GM18520 (cell line): ENCODE measurements around the gene PAX2.

Experiments
- ATAC-seq: cut with Tn5 transposase; IDR thresholded peaks from one replicate; pipeline ENCODE4 v1.9.1; 2021; ENCODE audit not compliant: unreplicated experiment

The PAX2 gene

DNA sequence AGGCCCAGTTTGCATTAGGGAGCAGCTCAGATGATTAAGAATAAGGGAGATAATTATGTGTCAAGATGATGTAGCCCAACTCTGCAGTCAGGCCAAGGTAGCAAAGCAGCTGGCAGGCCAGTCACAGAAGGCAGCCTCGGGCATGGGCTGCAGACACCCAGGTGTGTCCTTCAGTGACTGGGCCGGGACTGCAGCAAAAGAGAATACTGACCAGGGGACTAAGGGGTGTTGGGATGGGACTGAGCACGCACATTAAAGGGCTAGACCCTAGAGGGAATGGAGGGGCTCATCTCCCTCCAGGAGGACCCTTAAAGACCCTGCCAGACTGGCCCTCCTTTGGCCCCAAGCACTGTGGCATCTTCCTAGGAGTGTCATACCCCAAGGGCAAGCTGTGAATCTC lies 38.7 kb downstream of the PAX2 start:
- no peak for ATAC-seq

DNA sequence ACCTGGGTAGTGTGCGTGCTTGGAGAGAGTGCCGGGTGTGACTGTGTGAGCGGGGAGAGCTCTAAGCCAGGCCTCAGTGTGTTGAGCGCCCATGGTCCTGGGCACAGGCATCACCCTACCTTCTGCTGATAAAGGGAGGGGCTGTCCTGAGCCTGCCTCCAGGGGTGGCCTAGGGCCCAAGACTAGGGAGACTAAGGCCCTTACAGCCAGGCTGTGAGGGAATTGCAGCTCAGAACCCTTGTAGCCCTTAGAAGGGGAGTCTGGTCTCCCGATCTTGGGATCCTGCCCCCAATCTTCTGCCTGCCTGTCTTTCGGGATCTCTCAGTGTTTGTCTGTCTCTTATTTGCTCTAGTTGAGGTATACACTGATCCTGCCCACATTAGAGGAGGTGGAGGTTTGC lies 41.2 kb downstream of the PAX2 start:
- ATAC-seq: no peak

DNA sequence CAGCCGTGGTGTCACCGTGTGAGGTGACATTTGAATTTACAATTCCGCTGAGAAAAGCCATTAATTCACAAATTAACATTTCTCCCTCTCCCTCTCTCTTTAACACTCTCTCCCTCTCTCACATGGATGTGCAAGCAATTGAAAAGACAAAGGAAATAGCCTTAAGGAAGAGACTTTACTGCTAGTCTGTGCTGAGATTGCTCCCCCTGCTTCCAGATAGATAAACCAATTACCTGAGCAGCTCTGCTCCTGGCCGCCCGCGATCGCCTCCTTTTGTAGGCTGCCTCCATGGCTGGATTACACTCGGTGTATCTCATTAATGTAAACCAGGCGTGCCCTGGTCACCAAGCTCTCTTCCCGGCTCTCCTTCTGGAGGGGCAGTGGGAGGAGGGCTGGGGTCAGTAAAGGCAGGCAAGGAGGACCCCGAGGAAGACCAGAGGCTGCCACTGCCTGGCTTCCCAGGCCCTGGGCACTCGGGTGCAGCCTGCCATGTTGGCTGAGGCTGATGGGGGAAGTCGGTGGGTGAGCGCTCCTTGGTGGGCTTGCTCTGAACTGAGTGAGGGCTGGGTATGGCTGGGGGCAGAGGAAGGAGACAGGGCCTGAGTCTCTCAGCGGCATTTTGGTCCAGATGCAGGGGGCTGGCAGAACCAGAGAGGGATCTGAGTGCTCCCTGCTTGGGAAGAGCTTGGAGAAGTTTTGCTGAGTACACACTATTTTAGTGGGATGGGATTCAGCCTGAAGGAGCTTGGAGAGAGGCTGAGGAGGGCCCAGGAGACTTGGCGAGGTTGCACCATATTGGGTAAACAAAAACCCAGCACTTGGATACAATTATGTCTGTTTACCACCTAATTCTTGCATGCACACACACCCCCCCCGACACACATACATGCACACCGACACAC lies 42.9 kb downstream of the PAX2 start:
- ATAC-seq: no peak

DNA sequence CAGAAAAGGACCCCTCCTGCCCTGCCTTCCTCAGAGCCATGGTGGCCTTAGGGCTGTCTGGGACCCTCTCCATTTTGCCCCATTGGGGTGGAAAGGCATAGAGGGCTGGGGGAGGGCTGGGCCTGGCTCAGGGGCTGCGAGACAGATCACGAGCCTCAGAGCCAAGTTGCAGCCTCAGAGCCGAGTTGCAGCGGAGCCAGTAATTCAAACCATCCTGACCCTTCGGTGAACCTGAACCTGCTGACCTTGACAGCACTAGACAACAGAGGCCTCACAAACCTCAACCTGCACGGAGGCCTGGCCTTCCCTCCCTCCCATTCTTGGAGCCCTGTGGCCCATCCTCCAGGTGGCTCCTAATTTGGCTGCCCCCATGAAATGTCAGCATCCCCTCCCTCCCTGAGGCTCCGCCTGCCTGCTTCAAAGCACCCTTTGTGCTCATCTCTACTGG lies 45.4 kb downstream of the PAX2 start:
- ATAC-seq: no peak

DNA sequence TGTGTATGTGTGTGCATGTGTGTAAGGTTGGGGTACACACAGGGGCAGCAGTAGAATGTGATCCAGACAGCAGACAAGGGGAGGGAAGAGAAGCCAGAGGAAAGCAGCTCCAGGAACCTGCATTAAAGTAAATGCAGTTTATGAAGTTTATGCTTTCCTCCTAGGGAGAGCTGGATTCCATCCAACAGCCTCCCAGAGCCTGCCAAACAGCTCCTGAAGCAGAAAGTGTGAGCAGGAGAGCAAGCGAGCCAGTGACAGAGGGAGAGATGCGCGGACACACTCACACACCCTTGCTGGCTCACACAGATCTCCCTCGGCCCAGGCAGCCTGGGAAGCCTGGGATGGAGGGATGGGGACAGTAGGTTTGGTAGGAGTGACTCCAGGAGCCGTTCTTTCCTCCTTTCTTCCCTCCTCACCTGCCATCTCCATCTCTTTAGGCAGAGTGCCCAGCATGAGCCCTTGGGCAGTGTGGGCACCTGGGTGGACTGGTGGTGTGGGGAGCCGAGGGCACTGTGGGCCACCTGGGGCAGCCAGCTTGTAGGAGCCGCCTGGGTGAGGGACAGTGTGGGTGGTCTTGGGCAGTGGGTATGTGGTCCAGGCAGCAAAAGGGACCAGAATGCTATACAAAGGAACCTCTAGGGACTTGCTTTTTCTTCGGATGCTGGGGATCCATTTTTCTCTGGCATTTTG lies 46.1 kb downstream of the PAX2 start:
- no peak for ATAC-seq

DNA sequence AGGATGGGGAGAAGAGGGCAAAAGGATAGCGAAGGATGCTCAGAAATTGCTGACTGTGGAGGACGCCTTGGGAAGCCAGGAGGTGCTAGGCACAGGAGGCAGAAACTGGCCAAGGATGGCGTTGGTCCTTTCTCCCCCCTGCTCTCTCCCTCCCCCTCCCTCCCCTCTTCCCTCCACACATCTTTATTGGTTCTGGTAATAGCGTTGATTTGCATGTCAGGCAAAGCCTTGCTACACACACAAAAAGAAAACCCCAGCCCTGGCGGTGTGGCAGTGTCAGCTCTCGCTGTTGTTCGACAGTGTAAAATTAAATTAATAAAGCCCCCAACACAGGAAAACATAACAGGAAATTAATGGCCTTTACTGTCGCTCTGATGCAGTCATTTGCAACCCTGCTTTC lies 47.2 kb downstream of the PAX2 start:
- ATAC-seq: no peak

DNA sequence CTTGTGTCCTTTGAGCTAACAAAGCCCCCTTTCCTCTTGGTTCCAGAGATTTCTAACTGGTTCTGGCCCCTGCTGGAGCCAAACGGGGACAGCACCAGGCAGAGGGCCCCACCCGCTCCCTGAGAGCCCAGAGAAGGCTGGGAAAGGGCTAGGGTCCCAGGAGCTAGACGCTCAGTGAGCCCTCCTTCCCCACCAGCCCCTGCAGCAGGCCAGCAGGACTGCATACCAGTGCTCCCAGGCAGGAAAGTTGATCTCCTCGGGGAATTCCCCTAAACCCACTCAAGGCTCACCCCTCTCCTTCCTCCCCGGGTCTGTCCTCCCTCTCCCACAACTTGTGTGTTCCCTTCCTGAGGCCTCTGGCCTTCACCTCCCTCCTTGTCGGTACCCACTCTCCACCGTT lies 47.7 kb downstream of the PAX2 start:
- no peak for ATAC-seq

DNA sequence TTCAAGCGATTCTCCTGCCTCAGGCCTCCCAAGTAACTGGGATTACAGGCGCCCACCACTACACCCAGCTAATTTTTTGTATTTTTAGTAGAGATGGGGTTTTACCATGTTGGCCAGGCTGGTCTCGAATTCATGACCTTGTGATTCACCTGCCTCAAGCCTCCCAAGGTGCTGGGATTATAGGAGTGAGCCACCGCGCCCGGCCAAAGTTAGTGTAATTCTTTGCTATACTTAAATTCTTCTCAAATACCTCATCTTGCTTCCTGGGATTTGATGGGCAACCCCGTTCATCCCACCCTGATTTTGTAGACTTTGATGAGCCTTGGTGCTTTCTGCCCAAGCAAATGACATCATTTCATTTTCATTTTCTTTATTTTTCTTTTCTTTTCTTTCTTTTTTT lies 54.5 kb downstream of the PAX2 start:
- ATAC-seq: no peak

DNA sequence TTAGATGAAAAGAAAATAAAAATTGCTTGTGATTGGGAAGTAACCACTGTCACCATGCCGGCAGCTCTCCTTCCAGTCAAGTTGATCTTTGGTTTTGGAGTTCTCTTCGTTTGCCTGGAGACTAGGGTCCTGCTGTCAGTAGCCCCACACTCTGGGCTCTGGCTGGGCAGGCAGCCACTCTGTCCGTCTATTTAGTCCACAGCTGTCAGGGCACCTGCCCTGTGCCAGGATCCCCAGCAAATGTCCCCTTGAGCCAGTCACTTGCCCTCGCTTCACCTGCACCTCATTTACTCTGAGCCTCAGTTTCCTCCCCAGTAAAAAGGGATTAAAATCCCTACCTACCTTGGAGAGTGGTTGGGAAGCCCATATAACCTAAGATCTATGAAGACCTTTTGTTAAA lies 55.5 kb downstream of the PAX2 start:
- no peak for ATAC-seq

DNA sequence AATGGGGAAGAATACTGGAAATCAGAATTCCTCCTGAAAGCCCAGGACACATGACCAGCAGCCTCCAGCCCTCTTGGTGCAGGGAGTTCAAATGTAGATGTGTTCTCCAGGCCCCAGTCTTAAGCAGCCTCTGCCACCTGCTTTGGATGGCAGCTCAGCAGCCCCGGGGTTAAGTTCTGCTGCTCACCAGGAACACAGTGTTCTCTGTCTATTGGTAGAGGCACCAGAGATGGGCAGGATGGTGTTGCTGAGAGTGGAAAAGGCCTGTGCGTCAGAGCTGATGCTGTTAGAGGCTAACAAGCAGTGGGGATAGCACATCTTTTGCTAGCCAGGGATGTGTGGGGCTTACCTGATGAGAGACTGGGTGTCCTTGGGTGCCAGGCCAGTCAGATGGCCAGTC lies 56.8 kb downstream of the PAX2 start:
- ATAC-seq: no peak

DNA sequence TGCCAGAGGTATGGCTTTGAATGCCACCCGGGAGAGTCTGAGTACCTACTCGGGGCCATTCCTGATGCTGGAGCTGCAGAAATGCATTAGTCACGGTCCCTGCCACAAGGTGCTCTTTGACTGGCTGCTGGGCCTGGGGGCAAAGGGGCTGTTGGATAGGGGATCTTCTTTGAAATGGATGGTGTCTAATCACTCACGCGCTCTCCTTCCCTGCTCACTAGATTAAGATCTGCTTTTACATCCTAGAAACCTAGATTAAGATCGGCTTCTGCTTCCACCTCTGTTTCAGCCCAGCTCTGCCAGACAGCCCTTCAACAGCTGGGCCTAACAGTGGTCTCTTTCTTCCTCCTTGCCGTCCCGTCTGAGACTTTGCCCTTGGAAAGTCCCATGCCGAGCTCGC lies 57.2 kb downstream of the PAX2 start:
- ATAC-seq: no peak

DNA sequence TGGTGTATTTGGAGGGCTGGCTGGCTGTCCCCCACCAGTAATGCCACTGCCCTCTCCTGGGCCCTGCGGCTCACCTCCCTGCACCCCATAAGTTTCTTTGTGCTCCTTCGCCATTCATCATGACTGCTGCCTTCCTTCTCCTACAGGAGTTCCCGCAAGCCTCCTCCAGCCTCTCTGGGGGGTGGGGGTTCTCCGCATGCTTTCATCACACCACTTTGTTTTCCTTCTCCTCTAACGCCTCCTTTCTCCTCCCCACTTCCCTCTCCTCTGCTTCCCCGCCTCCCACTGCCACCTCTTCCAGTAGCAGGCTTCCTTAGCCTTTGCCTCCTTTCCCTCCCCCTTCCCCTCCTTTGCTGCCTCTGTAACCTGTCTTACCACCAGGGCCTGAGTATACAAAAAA lies 58.1 kb downstream of the PAX2 start:
- no peak for ATAC-seq

DNA sequence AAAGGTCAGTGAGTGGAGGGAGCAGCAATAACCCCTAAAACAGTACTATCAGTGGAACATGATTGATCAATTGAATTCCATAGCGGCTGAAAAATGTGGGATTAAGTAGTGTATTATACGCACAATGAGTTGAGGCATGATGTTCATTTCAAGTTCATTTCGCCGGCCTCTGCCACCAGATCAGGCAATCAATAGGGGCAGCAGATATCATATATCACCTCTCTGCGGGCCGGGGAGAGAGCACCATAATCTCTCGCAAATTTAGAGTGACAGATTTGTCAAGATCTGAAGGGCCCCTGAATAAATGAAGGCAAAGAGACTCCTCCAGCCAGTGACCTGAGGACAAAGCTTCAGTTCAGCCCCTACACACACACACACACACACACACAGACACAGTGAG lies 58.5 kb downstream of the PAX2 start:
- ATAC-seq: no peak

DNA sequence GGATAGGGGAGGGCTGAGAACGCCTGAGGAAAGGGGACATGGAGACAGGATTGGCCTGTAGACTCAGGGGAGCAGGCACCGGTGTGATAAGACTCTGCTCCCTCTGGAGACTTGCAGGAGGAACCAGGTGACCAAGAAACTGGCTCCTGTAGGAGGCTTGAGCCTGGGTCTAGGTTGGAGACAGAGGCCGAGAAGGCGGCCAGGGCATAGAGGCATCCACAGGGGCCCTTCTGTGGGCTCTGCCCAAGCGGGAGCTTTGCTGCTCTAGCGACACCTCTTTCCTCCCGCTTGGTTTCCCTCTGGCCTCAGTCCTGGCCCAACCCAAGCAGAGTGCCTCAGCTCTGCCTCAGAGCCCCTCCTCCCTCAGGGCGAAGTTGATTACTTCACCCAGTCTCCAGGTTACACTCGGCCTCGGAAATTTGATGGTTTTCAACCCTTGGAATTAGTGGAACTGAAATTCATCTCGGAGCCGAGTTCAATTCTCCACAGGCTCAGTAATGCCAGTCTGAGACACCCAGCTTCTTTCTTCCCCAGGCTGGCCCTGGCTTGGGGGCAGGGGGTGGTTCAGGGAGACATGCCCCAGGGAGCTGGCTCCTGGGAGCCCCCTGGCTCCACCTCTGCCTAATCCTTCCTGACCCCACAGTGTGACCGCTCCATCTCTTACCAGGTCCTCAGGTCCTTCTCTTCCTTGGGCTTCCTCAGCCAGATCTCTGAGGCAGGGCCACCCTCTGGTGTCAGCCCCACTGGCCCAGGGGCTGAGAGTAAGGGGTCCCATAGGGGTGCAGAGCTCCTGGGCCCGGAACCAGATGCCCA lies 60.4 kb downstream of the PAX2 start:
- no peak for ATAC-seq

DNA sequence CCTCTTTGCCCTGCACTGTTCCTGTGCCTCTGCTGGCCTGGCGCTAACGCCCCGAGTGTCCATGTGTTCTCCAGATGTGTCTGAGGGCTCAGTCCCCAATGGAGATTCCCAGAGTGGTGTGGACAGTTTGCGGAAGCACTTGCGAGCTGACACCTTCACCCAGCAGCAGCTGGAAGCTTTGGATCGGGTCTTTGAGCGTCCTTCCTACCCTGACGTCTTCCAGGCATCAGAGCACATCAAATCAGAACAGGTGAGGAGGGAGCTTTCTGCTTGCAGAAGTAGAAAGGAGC lies 60.9 kb downstream of the PAX2 start:
- no peak for ATAC-seq

DNA sequence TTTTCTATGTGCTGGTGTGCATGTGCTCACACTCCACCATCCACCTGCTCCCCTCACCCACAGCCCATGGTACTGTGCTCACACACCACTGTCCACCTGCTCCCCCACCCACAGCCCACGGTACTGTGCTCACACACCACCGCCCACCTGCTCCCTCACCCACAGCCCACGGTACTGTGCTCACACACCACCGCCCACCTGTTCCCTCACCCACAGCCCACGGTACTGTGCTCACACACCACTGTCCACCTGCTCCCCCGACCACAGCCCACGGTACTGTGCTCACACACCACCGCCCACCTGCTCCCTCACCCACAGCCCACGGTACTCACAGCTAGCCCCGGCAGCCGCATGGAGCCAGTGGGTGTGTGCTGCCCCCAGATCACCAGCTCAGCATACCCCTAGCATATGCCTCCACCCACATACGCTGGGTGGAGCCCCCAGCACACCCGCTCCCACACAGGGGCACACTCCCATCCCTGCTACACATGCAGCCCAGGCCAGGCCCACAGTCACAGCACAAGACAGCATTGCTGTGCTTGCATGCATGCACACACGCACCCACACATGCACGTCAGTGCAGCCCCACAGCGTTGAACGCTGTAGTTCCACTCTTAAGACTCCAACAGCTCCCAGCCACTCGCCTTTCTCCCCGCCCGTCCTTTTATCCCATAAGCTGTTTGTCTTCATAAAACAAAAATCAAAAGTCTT lies 62.0 kb downstream of the PAX2 start:
- no peak for ATAC-seq

DNA sequence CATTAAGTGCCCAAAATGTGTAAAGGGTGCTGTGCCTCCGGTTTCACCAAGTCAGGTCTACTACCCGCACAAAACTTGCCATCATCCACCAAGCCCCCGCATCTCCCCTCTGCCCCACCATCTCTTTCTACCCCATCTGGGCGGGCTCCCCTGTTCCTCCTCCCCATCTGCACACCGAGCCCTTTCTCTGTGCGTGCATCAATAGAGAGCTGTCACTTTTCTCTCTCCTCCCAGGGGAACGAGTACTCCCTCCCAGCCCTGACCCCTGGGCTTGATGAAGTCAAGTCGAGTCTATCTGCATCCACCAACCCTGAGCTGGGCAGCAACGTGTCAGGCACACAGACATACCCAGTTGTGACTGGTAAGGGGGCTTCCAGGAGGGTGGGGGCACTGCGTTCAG lies 63.5 kb downstream of the PAX2 start:
- no peak for ATAC-seq

DNA sequence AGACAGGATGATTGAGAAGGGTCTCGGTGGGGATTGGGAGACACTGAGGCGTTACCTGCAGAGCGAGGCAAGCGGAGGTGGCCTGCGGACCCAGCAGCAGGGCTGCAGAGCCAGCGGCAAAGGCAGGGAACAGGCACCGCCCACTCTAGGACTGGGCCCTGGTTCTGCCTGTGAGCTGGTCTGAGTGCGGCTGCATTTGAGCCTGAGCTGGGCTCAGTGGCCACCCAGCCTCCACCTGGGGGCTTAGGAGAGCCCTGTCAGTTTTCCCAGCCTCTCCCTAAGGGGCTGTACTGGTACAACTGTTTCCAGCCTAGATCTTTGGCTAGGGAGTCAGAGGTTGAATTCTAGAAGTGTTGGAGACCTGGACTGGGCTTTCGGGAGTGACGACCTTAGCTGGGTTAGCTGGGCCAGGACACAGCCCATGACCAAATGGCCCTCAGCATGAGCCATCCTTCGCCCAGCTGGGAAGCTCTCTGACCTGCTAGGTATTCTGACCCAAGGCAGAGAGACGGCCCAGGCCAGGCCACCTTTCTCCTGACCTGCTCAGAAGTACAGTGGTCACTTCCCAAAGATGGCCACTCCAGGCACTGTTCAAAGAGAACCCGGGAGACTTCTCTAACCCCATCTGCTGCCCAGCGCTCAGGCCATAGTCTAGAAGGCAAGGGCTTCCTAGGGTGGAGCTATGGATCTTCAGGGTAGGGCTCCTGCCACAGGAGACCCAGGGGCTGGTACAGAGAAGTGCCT lies 64.9 kb downstream of the PAX2 start:
- ATAC-seq: no peak

DNA sequence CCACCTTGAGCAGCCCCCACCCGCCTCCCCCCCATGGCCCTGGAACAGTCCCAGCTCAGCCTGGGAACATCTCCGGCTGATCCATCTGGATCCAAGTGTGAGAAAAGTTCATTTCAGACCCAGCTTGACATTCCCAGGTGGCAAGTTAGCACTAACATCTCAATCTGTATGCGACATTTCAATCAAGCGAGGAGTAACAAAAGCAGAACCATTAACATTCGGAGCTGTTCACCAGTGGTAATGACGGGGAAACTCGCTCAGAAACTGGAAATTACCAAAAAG lies 65.4 kb downstream of the PAX2 start:
- no peak for ATAC-seq

DNA sequence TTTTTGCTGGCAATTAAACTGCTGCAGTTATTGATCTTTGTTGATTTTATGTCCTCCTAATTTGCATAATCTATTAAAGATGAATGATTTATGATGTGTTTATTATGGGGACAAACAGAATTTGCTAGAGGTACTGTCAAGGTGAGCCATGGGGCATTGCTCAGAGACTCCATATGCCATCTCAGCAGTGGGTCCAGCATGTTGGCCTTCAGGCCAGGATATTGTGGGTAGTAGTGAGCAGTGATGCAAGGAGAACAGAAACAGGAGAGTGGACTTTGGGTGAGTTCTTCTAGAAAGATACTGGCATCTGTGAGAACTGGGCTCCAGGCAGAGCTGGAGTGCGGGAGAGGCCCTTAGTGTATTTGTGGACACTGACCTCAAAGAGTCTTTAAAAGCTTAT lies 65.9 kb downstream of the PAX2 start:
- ATAC-seq: no peak
